Endothelial cell of umbilical vein (primary cell): Measurements from ENCODE around the gene FOXP1. TPM values are rescaled to one million over a fixed set of nuclear protein-coding genes. Genes with fewer than 3 reads are reported as not detected.

Source experiments
- BruUV-seq: library from RNA; stranded (reverse); fragments of 400-500 nt; replicated peaks from 2 replicates; lab custom pipeline; 2021; lab: Mats Ljungman, UMichigan
- CTCF ChIA-PET: fragments of 300-600, 350-600 bp; sonication (Branson Sonifier 250); formaldehyde crosslinking; loops from one replicate; lab custom pipeline; 2021; ENCODE audit warnings: antibody characterized with exemption, inconsistent platforms; lab: Charles Lee
- POLR2A ChIA-PET: fragments of 300-600, 350-600 bp; sonication (Branson Sonifier 250); formaldehyde crosslinking; loops from one replicate; lab custom pipeline; 2021; ENCODE audit warnings: antibody characterized with exemption, inconsistent platforms; lab: Charles Lee
- DNase-seq: peaks from one replicate; pipeline ENCODE4 v3.0.0-alpha.2; 2011; ENCODE audit warnings: low read depth, low spot score
- FAIRE-seq: peaks from 2 replicates; lab custom pipeline; 2011; peaks lifted over from hg19 to GRCh38; lab: Jason Lieb, UNC
- H2AFZ ChIP-seq: 2 replicates; pipeline ENCODE4 v1.6.0; 2012; ENCODE audit warnings: low read depth, low read length, control low read depth, inconsistent platforms
- H3K27ac ChIP-seq: 2 replicates; pipeline ENCODE4 v1.5.1; 2011; ENCODE audit warnings: low read depth, mild to moderate bottlenecking, control low read depth, low read length, moderate library complexity; ENCODE audit not compliant: insufficient read depth
- H3K27me3 ChIP-seq, 2 experiments: 2 replicates each; pipeline versions ENCODE4 v1.6.0 to v1.6.1; 2011; ENCODE audit warnings: low read length in 2 of 2, mixed read lengths in 1 of 2; ENCODE audit not compliant: control insufficient read depth in 2 of 2, insufficient read depth in 2 of 2
- H3K36me3 ChIP-seq, 2 experiments: 2 replicates in 1 of 2; 3 replicates in 1 of 2; pipeline ENCODE4 v1.5.1; 2011; ENCODE audit warnings: low read length in 2 of 2, mild to moderate bottlenecking in 1 of 2, moderate library complexity in 1 of 2; ENCODE audit not compliant: control insufficient read depth in 2 of 2, insufficient read depth in 2 of 2; ENCODE audit errors: extremely low read depth in 1 of 2
- H3K4me1 ChIP-seq: 3 replicates; pipeline ENCODE4 v1.5.1; 2011; ENCODE audit warnings: mild to moderate bottlenecking, low read length; ENCODE audit not compliant: control insufficient read depth, insufficient read depth; ENCODE audit errors: extremely low read depth
- H3K4me2 ChIP-seq: 2 replicates; pipeline ENCODE4 v1.6.1; 2011; ENCODE audit warnings: low read length, control low read depth, mixed read lengths; ENCODE audit not compliant: insufficient read depth
- H3K4me3 ChIP-seq, 3 experiments: fragments of 200-600 bp in 1 of 3; sonication (generic), shearing (Covaris generic) in 1 of 3; replicated peaks in 1 of 3; 2 replicates each; pipeline ENCODE4 v1.5.1; 2011 to 2016; ENCODE audit warnings: control low read depth in 3 of 3, low read length in 3 of 3, mild to moderate bottlenecking in 2 of 3, inconsistent platforms in 1 of 3, low read depth in 1 of 3, moderate library complexity in 1 of 3; ENCODE audit not compliant: insufficient read depth in 1 of 3
- H3K79me2 ChIP-seq: 2 replicates; pipeline ENCODE4 v1.6.0; 2012; ENCODE audit warnings: low read length, inconsistent platforms; ENCODE audit not compliant: control insufficient read depth, insufficient read depth
- H3K9ac ChIP-seq: replicated peaks from 2 replicates; pipeline ENCODE3; 2011; ENCODE audit warnings: low read length, control low read depth; ENCODE audit not compliant: insufficient read depth; ENCODE audit errors: extremely low read depth
- H3K9me1 ChIP-seq: replicated peaks from 3 replicates; pipeline ENCODE4 v1.6.0; 2011; ENCODE audit warnings: mild to moderate bottlenecking, low read length; ENCODE audit not compliant: control insufficient read depth, insufficient read depth; ENCODE audit errors: extremely low read depth
- H3K9me3 ChIP-seq: replicated peaks from 2 replicates; pipeline ENCODE4 v1.5.1; 2012; ENCODE audit warnings: low read length, inconsistent platforms; ENCODE audit not compliant: control insufficient read depth, insufficient read depth
- H4K20me1 ChIP-seq: replicated peaks from 2 replicates; pipeline ENCODE3; 2011; ENCODE audit warnings: mild to moderate bottlenecking, low read length; ENCODE audit not compliant: control insufficient read depth, insufficient read depth; ENCODE audit errors: extremely low read depth
- EZH2 ChIP-seq: IDR thresholded peaks from 2 replicates; pipeline ENCODE4 v1.6.1; 2012; ENCODE audit warnings: borderline replicate concordance, low read depth, mild to moderate bottlenecking, moderate library complexity, low read length, inconsistent platforms; ENCODE audit not compliant: severe bottlenecking
- JUN ChIP-seq: IDR thresholded peaks from 2 replicates; pipeline ENCODE4 v1.6.1; 2011; ENCODE audit warnings: borderline replicate concordance, low read depth; ENCODE audit not compliant: insufficient read length, insufficient read depth
- MYC ChIP-seq: IDR thresholded peaks from one replicate; pipeline ENCODE4 v1.6.1; 2011; ENCODE audit warnings: mild to moderate bottlenecking, low read depth, low read length
- POLR2A ChIP-seq: IDR thresholded peaks from 2 replicates; pipeline ENCODE4 v1.6.1; 2012; ENCODE audit warnings: low read depth, mild to moderate bottlenecking, control low read depth, low read length
- POLR2AphosphoS5 ChIP-seq: IDR thresholded peaks from 2 replicates; pipeline ENCODE4 v1.6.1; 2012; ENCODE audit warnings: low read depth, mild to moderate bottlenecking, control low read depth, low read length, moderate library complexity; ENCODE audit not compliant: insufficient read depth
- dilution Hi-C: fragments of 300-500 bp; cut with MboI; formaldehyde crosslinking; loops from one replicate; pipeline ENCODE4 v1.15.0; 2019; ENCODE audit warnings: low sequenced_read_pairs; ENCODE audit not compliant: extremely low pct_ligation_motif_present
- intact Hi-C: fragments of 100-400 bp; cut with micrococcal nuclease; formaldehyde crosslinking; loops from one replicate; pipeline ENCODE4 v1.10.0; 2022
- polyA plus RNA-seq, 4 experiments: library from polyadenylated mRNA; depleted of rRNA in 3 of 4; stranded (reverse) in 3 of 4; unstranded in 1 of 4; fragments of >200 nt; gene quantifications; 2 replicates each; pipeline versions ENCODE4 v1.2.1 to v1.2.3, GENCODE V29; 2011 to 2012; ENCODE audit warnings: missing spikeins in 1 of 4
- total RNA-seq: library from RNA; stranded (reverse); gene quantifications from 2 replicates; pipeline ENCODE4 v1.2.3, GENCODE V29; 2021
- TF ChIP-seq, protein P1 (sequence below): IDR thresholded peaks from 2 replicates; pipeline ENCODE4 v1.6.1; 2011; ENCODE audit not compliant: insufficient read depth, insufficient read length

FOXP1 gene
- total and polyA plus RNA-seq, 2 donors (not counting 3 experiments of a cell fraction or from before 2014, with no cell fraction given): 41.0 to 107 TPM

- H3K27me3 ChIP-seq: no peaks in the 10 kb centered on the region
- no peaks in the 10 kb centered on the region for H3K36me3 ChIP-seq
- H2AFZ ChIP-seq: no peak overlapping the region
- BruUV-seq: no TSS peak
- peaks cover 5% of the 10 kb centered on the region for H3K4me1 ChIP-seq
- ChIA-PET POLR2A (no interaction called here), CTCF (interaction anchor here (0.7 to 4.9 kb wide), 12 partner anchors 14 to 762 kb away, joined by 3 to 20 read pairs (median 4); partner anchors contain the start of gene FOXP1)
- TF ChIP-seq POLR2AphosphoS5: no peak
- no peak for TF ChIP-seq JUN
- no peak for TF ChIP-seq POLR2A
- no peak for TF ChIP-seq EZH2
- no peak for TF ChIP-seq MYC
- FAIRE-seq: no peak
- no peak overlapping the region for H3K9ac ChIP-seq
- no peak overlapping the region for H3K4me3 ChIP-seq
- no peak overlapping the region for H3K4me2 ChIP-seq
- no peaks in the 10 kb centered on the region for H3K79me2 ChIP-seq
- H3K27ac ChIP-seq: no peak overlapping the region
- no peak for DNase-seq
- no peaks in the 10 kb centered on the region for H3K9me3 ChIP-seq
- no peaks in the 10 kb centered on the region for H4K20me1 ChIP-seq
- intact Hi-C loops: no loop called here
- dilution Hi-C loops: no loop called here
- H3K9me1 ChIP-seq: no peaks in the 10 kb centered on the region
Measured at GRCh38 chr3:71312461-71312860, 271.1 kb downstream of the FOXP1 start.

GRCh38 chr3:71311661-71312046, 271.9 kb downstream of the FOXP1 start:
- no peaks in the 10 kb centered on the region for H4K20me1 ChIP-seq
- BruUV-seq: no TSS peak
- H3K9ac ChIP-seq: no peak overlapping the region
- ChIA-PET POLR2A (no interaction called here), CTCF (interaction anchor here (0.6 to 4.9 kb wide), 13 partner anchors 10 to 761 kb away, joined by 3 to 20 read pairs (median 3); partner anchors contain the start of gene FOXP1)
- no peak overlapping the region for H3K27ac ChIP-seq
- H3K9me1 ChIP-seq: no peaks in the 10 kb centered on the region
- no peak overlapping the region for H2AFZ ChIP-seq
- H3K79me2 ChIP-seq: no peaks in the 10 kb centered on the region
- DNase-seq (peak; percentile 96), FAIRE-seq (no peak)
- no peaks in the 10 kb centered on the region for H3K36me3 ChIP-seq
- TF ChIP-seq, protein P1, sequence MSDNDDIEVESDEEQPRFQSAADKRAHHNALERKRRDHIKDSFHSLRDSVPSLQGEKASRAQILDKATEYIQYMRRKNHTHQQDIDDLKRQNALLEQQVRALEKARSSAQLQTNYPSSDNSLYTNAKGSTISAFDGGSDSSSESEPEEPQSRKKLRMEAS: no peak
- peak; percentile 12 for TF ChIP-seq JUN
- H3K27me3 ChIP-seq: no peaks in the 10 kb centered on the region
- H3K4me1 ChIP-seq: peaks cover 5% of the 10 kb centered on the region
- no peak overlapping the region for H3K4me3 ChIP-seq
- H3K9me3 ChIP-seq: no peaks in the 10 kb centered on the region
- no peak overlapping the region for H3K4me2 ChIP-seq
- intact Hi-C loops (no loop called here), dilution Hi-C loops (no loop called here)
